H9 (cell line): ENCODE results near the gene CEP350. TPM values are rescaled to one million over a fixed set of nuclear protein-coding genes. Genes with fewer than 3 reads are reported as not detected.

Source experiments
- DNase-seq: peaks from one replicate; pipeline ENCODE4 v3.0.0-alpha.2; 2017
- H2AFZ ChIP-seq: one replicate; pipeline ENCODE4 v1.6.1; 2013; ENCODE audit warnings: mild to moderate bottlenecking, low read length, control low read depth, moderate library complexity
- H2AK5ac ChIP-seq: 2 replicates; pipeline ENCODE4 v1.6.1; 2013; ENCODE audit warnings: low read length, control low read depth, mixed read lengths; ENCODE audit not compliant: insufficient read length
- H2BK120ac ChIP-seq: one replicate; pipeline ENCODE4 v1.6.1; 2013; ENCODE audit warnings: low read depth, mild to moderate bottlenecking, low read length, control low read depth, inconsistent platforms; ENCODE audit not compliant: poor library complexity, severe bottlenecking
- H2BK12ac ChIP-seq: 2 replicates; pipeline ENCODE4 v1.6.1; 2013; ENCODE audit warnings: low read length, control low read depth, mixed read lengths, low read depth; ENCODE audit not compliant: insufficient read length
- H2BK15ac ChIP-seq: 2 replicates; pipeline ENCODE4 v1.6.1; 2013; ENCODE audit warnings: low read depth, low read length, control low read depth
- H2BK20ac ChIP-seq: one replicate; pipeline ENCODE4 v1.6.1; 2013; ENCODE audit warnings: low read depth, mild to moderate bottlenecking, low read length, control low read depth, inconsistent platforms; ENCODE audit not compliant: poor library complexity, severe bottlenecking
- H2BK5ac ChIP-seq: 2 replicates; pipeline ENCODE4 v1.6.1; 2013; ENCODE audit warnings: low read length, control low read depth, mixed read lengths; ENCODE audit not compliant: insufficient read length
- H3K14ac ChIP-seq: 2 replicates; pipeline ENCODE4 v1.6.1; 2013; ENCODE audit warnings: low read length, control low read depth; ENCODE audit not compliant: insufficient read depth
- H3K18ac ChIP-seq: 2 replicates; pipeline ENCODE4 v1.6.1; 2013; ENCODE audit warnings: low read depth, mild to moderate bottlenecking, mixed read lengths, low read length, control low read depth; ENCODE audit not compliant: insufficient read length
- H3K23ac ChIP-seq: 2 replicates; pipeline ENCODE4 v1.6.1; 2013; ENCODE audit warnings: low read length, control low read depth, mixed read lengths, low read depth; ENCODE audit not compliant: insufficient read length
- H3K23me2 ChIP-seq: 2 replicates; pipeline ENCODE4 v1.6.1; 2013; ENCODE audit warnings: low read depth, mild to moderate bottlenecking, mixed read lengths, low read length, control low read depth; ENCODE audit not compliant: insufficient read length, poor library complexity, severe bottlenecking
- H3K27ac ChIP-seq: 2 replicates; pipeline ENCODE4 v1.5.1; 2013; ENCODE audit warnings: low read length, control low read depth, mixed read lengths, low read depth; ENCODE audit not compliant: insufficient read length
- H3K27me3 ChIP-seq: 2 replicates; pipeline ENCODE4 v1.6.1; 2013; ENCODE audit warnings: low read length, control low read depth, inconsistent platforms; ENCODE audit not compliant: insufficient read depth
- H3K4ac ChIP-seq: 2 replicates; pipeline ENCODE4 v1.6.1; 2013; ENCODE audit warnings: low read depth, mild to moderate bottlenecking, control low read depth, inconsistent platforms, low read length, moderate library complexity
- H3K4me1 ChIP-seq: 2 replicates; pipeline ENCODE4 v1.6.1; 2013; ENCODE audit warnings: low read length, control low read depth, inconsistent platforms; ENCODE audit not compliant: insufficient read depth
- H3K4me2 ChIP-seq: 2 replicates; pipeline ENCODE4 v1.6.1; 2013; ENCODE audit warnings: low read length, control low read depth, mixed read lengths; ENCODE audit not compliant: insufficient read length, insufficient read depth
- H3K56ac ChIP-seq: 2 replicates; pipeline ENCODE4 v1.6.1; 2013; ENCODE audit warnings: low read depth, mild to moderate bottlenecking, mixed read lengths, low read length, control low read depth; ENCODE audit not compliant: insufficient read length
- H3K79me1 ChIP-seq: 2 replicates; pipeline ENCODE4 v1.6.1; 2013; ENCODE audit warnings: low read depth, mild to moderate bottlenecking, moderate library complexity, low read length, control low read depth, inconsistent platforms; ENCODE audit not compliant: insufficient read depth, poor library complexity, severe bottlenecking
- H3K79me2 ChIP-seq: 2 replicates; pipeline ENCODE4 v1.6.1; 2013; ENCODE audit warnings: low read length, control low read depth, inconsistent platforms; ENCODE audit not compliant: insufficient read depth
- H3K9ac ChIP-seq: 2 replicates; pipeline ENCODE4 v1.6.1; 2013; ENCODE audit warnings: low read length, control low read depth, mixed read lengths; ENCODE audit not compliant: insufficient read length; ENCODE audit errors: extremely low read depth
- H3K9me3 ChIP-seq: one replicate; pipeline ENCODE4 v1.6.1; 2013; ENCODE audit warnings: low read depth, low read length, inconsistent platforms; ENCODE audit not compliant: control insufficient read depth
- H3T11ph ChIP-seq: one replicate; pipeline ENCODE4 v1.6.1; 2013; ENCODE audit warnings: mild to moderate bottlenecking, low read length, control low read depth, inconsistent platforms
- H4K20me1 ChIP-seq: one replicate; pipeline ENCODE4 v1.6.1; 2013; ENCODE audit not compliant: control insufficient read depth, insufficient read length, insufficient read depth
- H4K5ac ChIP-seq: 2 replicates; pipeline ENCODE4 v1.6.1; 2013; ENCODE audit warnings: low read depth, mild to moderate bottlenecking, mixed read lengths, low read length, control low read depth; ENCODE audit not compliant: insufficient read length
- H4K8ac ChIP-seq: replicated peaks from 2 replicates; pipeline ENCODE4 v1.6.1; 2013; ENCODE audit warnings: low read length, control low read depth, mixed read lengths, low read depth; ENCODE audit not compliant: insufficient read length
- H4K91ac ChIP-seq: 2 replicates; pipeline ENCODE4 v1.6.1; 2013; ENCODE audit warnings: low read depth, mild to moderate bottlenecking, moderate library complexity, mixed read lengths, low read length, control low read depth; ENCODE audit not compliant: insufficient read length
- H3K27ac Mint-ChIP-seq, 3 experiments: 2 replicates in 2 of 3; 3 replicates in 1 of 3; pipeline ENCODE4 v1.8.0; 2020 to 2021; ENCODE audit warnings: mixed read lengths in 3 of 3, mild to moderate bottlenecking in 1 of 3, moderate library complexity in 1 of 3
- H3K27me3 Mint-ChIP-seq: 2 replicates; pipeline ENCODE4 v1.8.0; 2021; ENCODE audit warnings: low read depth, mild to moderate bottlenecking, moderate library complexity, mixed read lengths
- H3K36me3 Mint-ChIP-seq, 3 experiments: 2 replicates in 2 of 3; 3 replicates in 1 of 3; pipeline ENCODE4 v1.8.0; 2020 to 2021; ENCODE audit warnings: low read depth in 3 of 3, mixed read lengths in 3 of 3; ENCODE audit not compliant: insufficient read depth in 1 of 3
- H3K4me1 Mint-ChIP-seq, 2 experiments: 2 replicates each; pipeline ENCODE4 v1.8.0; 2020; ENCODE audit warnings: mixed read lengths in 2 of 2
- H3K4me3 Mint-ChIP-seq, 2 experiments: 2 replicates in 1 of 2; 3 replicates in 1 of 2; pipeline ENCODE4 v1.8.0; 2020 to 2021; ENCODE audit warnings: mild to moderate bottlenecking in 2 of 2, mixed read lengths in 2 of 2, moderate library complexity in 1 of 2
- H3K9me3 Mint-ChIP-seq, 2 experiments: 2 replicates in 1 of 2; 3 replicates in 1 of 2; pipeline ENCODE4 v1.8.0; 2020; ENCODE audit warnings: mild to moderate bottlenecking in 2 of 2, mixed read lengths in 2 of 2, moderate library complexity in 1 of 2
- CTCF ChIP-seq: fragments of 200-600 bp; sonication (generic); conservative IDR thresholded peaks from 3 replicates; pipeline ENCODE4 v1.8.0; 2021; ENCODE audit warnings: antibody characterized with exemption, mild to moderate bottlenecking
- WGBS: extraction: QIAGEN DNeasy Blood & Tissue Kit; methylation state at CpG from one replicate; pipeline ENCODE4 v1.1.7; 2013; ENCODE audit warnings: missing lambda C conversion rate, low lambda C conversion rate, mixed read lengths; ENCODE audit not compliant: insufficient read length; ENCODE audit errors: extremely low coverage; 5-methylcytosine and 5-hydroxymethylcytosine counted together
- total RNA-seq: library from RNA; stranded (reverse); gene quantifications from 2 replicates; pipeline ENCODE4 v1.2.1, GENCODE V29; 2021

CEP350 gene
- total RNA-seq, 1 experiment from 2014 or later = 39.2 TPM

DNA sequence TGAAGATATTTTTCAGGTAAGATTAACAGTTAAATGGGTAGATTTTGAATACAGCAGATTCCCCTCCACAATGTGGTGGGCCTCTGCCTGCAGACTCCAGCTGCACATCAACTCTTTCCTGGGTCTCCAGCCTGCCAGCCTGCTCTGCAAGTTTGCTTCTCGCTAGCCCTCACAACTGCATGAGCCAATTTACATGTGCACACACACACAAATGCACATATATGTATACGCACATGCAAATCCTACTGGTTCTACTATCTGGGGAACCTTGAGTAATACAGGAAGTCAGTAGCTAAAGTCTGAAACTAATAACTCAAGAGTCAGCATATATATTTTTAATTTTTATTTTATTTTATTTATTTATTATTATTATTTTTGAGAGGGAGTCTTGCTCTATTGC is 165.2 kb downstream of the CEP350 start:
- no peak overlapping the region for H3K4me2 ChIP-seq
- no peaks in the 10 kb centered on the region for H3K27me3 ChIP-seq
- no peaks in the 10 kb centered on the region for H3K9me3 ChIP-seq
- Mint-ChIP-seq H3K36me3 (no peaks in the 10 kb centered on the region), H3K27ac (no peak overlapping the region; a peak in 1 of 7 replicates), H3K27me3 (peaks cover 1% of the 10 kb centered on the region; the same call in 1 of the 2 replicates), H3K4me3 (no peak overlapping the region), H3K9me3 (no peaks in the 10 kb centered on the region), H3K4me1 (no peaks in the 10 kb centered on the region)
- no peak overlapping the region for H2BK5ac ChIP-seq
- no peak overlapping the region for H3K14ac ChIP-seq
- H3K18ac ChIP-seq = no peak overlapping the region
- no peaks in the 10 kb centered on the region for H4K20me1 ChIP-seq
- H2AK5ac ChIP-seq = no peak overlapping the region
- no peaks in the 10 kb centered on the region for H3K79me2 ChIP-seq
- no peaks in the 10 kb centered on the region for H3K4me1 ChIP-seq
- H2BK12ac ChIP-seq = no peak overlapping the region
- no peak overlapping the region for H2BK120ac ChIP-seq
- no peaks in the 10 kb centered on the region for H3K23me2 ChIP-seq
- no peak overlapping the region for H2AFZ ChIP-seq
- H3K27ac ChIP-seq = no peak overlapping the region
- WGBS = no CpG with 5 or more reads among the region's 2 CpGs
- H3K56ac ChIP-seq = no peak overlapping the region
- H3K23ac ChIP-seq = no peak overlapping the region
- H4K8ac ChIP-seq = no peak overlapping the region
- H4K5ac ChIP-seq = no peak overlapping the region
- DNase-seq = no peak
- H4K91ac ChIP-seq = no peak overlapping the region
- TF ChIP-seq CTCF = no peak
- no peak overlapping the region for H3K9ac ChIP-seq
- no peaks in the 10 kb centered on the region for H3K79me1 ChIP-seq
- H2BK20ac ChIP-seq = no peak overlapping the region
- no peak overlapping the region for H2BK15ac ChIP-seq
- no peak overlapping the region for H3T11ph ChIP-seq
- no peak overlapping the region for H3K4ac ChIP-seq
